HG02884 (cell line): Measurements from ENCODE around the gene MPP7.

Experiments used
- ATAC-seq: cut with Tn5 transposase; IDR thresholded peaks from one replicate; pipeline ENCODE4 v1.9.1; 2021; ENCODE audit warnings: mild to moderate bottlenecking, moderate library complexity; ENCODE audit not compliant: unreplicated experiment

MPP7 gene

GRCh38 chr10:28273343-28273742 lies 29.5 kb downstream of the MPP7 start:
- no peak for ATAC-seq

- no peak for ATAC-seq
These were observed 32.9 kb downstream of the MPP7 start for GRCh38 chr10:28269842-28270456.

- ATAC-seq = no peak
These were observed 36.2 kb downstream of the MPP7 start for GRCh38 chr10:28266449-28267224.

GRCh38 chr10:28263136-28263857 lies 39.6 kb downstream of the MPP7 start:
- ATAC-seq = no peak

GRCh38 chr10:28256776-28257175 lies 46.1 kb downstream of the MPP7 start:
- no peak for ATAC-seq

GRCh38 chr10:28254290-28254985 lies 48.4 kb downstream of the MPP7 start:
- ATAC-seq = no peak

- ATAC-seq = no peak
These were observed 49.6 kb downstream of the MPP7 start for GRCh38 chr10:28253169-28253785.
